ENCODE data around the gene TP53I13. TPM values are rescaled to one million over a fixed set of nuclear protein-coding genes. Genes with fewer than 3 reads are reported as not detected.
A peak's percentile ranks its signal among the peaks of the same experiment; 100 is the strongest.

Gene TP53I13
- polyA plus RNA-seq, 2 of the 4 experiments (the other 2 are of a cell fraction), result 27.5 to 57.8 TPM

- H3K27ac ChIP-seq, result no peak overlapping the region
- no peak for TF ChIP-seq NFE2L2 (conservative IDR thresholded peaks at IDR 0.05; ENCODE audit: low read length)
- no peak for TF ChIP-seq PHF8 (IDR thresholded peaks at IDR 0.05; ENCODE audit: borderline replicate concordance, low read depth)
- no peak for TF ChIP-seq ELK1 (IDR thresholded peaks at IDR 0.05; ENCODE audit: low read depth, low read length)
- no peak for TF ChIP-seq SMC3 (IDR thresholded peaks at IDR 0.05)
- no peak for TF ChIP-seq HDAC2 (IDR thresholded peaks at IDR 0.05)
- TF ChIP-seq ZC3H11A (IDR thresholded peaks at IDR 0.05), result no peak
- no peak for TF ChIP-seq EHMT2 (IDR thresholded peaks at IDR 0.05; ENCODE audit: low read depth)
- TF ChIP-seq HOXA7 (CRISPR knock-in tag; IDR thresholded peaks at IDR 0.05), result no peak
- no peak for TF ChIP-seq JUNB (IDR thresholded peaks at IDR 0.05)
- DNase-seq (ENCODE audit: low read depth in 1 of 2, low spot score in 1 of 2) (no peak), FAIRE-seq (no peak), ATAC-seq (no peak)
- no peaks in the 10 kb centered on the region for H3K9me3 ChIP-seq
- H3K4me2 ChIP-seq, result no peak overlapping the region
- no peak overlapping the region for H3K4me3 ChIP-seq
- H3K4me1 ChIP-seq, result peaks cover 20% of the 10 kb centered on the region
- ChIA-PET POLR2A (no interaction called here), CTCF (interaction anchor here (0.8 to 24.0 kb wide), 14 partner anchors 2 to 535 kb away, joined by 3 to 474 read pairs (median 27); partner anchors contain the start of genes ABHD15, ANKRD13B, CORO6 and TP53I13)
- 89% methylated on average over 14 of the region's 14 CpGs for WGBS (ENCODE audit: missing lambda C conversion rate)
These were observed 10.4 kb downstream of the TP53I13 start for GRCh38 chr17:29578626-29579485.

DNA sequence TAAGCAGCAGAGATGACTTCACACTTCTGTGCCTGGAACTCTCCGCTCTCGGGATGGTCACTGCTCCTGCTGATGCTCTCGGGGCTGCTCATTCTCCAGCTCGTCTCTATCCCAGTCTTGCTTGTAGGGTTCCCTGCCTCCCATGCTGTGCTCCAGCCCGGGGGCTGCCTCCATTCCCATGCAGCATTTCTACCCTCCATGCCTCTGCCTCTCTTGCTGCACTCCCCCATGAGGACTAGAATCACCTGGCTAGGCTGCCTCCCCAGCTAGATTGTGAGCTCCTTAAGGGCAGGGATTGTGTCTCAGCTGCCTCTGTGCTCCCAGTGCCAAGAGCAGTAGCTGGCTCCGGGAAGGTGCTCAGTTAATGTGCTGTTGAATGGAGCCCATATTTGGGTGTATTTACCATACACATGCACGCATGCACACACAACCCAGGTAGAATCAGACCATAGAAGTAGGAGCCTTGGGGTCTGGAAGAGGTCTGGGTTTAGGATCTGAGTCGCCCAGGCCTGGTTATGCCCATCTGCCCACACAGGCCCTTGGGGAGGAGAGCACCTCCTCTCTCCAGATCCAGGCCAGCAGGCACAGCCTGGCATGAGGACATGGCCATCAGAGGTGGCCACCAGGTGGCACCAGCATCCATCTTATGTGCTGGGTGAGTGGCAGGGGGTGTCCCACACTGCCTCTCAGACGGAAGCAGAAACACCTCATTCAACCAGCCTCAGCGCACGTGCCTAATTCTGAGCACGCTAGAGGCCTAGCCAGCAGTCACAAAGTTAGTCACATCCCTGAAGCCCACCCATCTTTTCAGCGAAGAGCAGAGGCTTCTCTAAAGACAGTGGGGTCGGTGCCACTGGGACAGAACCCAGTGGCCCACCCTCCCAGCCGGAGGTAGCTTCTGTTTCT, 11.6 kb downstream of the TP53I13 start:
- DNase-seq (ENCODE audit: low read depth in 1 of 2, low spot score in 1 of 2) (peak; percentile 91 to 99), FAIRE-seq (peak; percentile 99), ATAC-seq (peak; percentile 87 to 96)
- Histone ChIP-seq H3K4me2 (peak overlapping the region; percentile 9; the same call in 1 of the 3 replicates), H3K27ac (peak overlapping the region; percentile 41 to 72; a peak in 5 of 6 replicates), H3K9me3 (no peaks in the 10 kb centered on the region), H3K4me1 (peaks cover 26% of the 10 kb centered on the region), H3K4me3 (no peak overlapping the region)
- 51% methylated on average over 15 of the region's 15 CpGs for WGBS (ENCODE audit: missing lambda C conversion rate)
- POLR2A ChIA-PET, result interaction anchor here (0.7 to 2.6 kb wide), 4 partner anchors 11 to 525 kb away, joined by 3 to 12 read pairs (median 3); no protein-coding TSS in a partner anchor
- CTCF ChIA-PET, result interaction anchor here (0.6 to 24.0 kb wide), 31 partner anchors 1 to 1480 kb away, joined by 3 to 474 read pairs (median 4); partner anchors contain the start of genes ABHD15, ANKRD13B, CORO6 and NUFIP2
- no peak for TF ChIP-seq KDM1A (IDR thresholded peaks at IDR 0.05; ENCODE audit: low read depth)
- TF ChIP-seq HDAC2 (IDR thresholded peaks at IDR 0.05), result no peak
- TF ChIP-seq TP53 (CRISPR knock-in tag; IDR thresholded peaks at IDR 0.05), result no peak
- TF ChIP-seq REST (IDR thresholded peaks at IDR 0.05), result no peak
- peak; percentile 73; the same call in 1 of the 2 replicates for TF ChIP-seq PBX3 (IDR thresholded peaks at IDR 0.05)
- TF ChIP-seq CBX8 (IDR thresholded peaks at IDR 0.05), result no peak
- TF ChIP-seq FOSB (CRISPR knock-in tag; IDR thresholded peaks at IDR 0.05), result no peak
- TF ChIP-seq KDM5A (IDR thresholded peaks at IDR 0.05), result no peak
- TF ChIP-seq RARB (CRISPR knock-in tag; IDR thresholded peaks at IDR 0.05), result no peak
- TF ChIP-seq TFCP2L1 (CRISPR knock-in tag; IDR thresholded peaks at IDR 0.05), result no peak
- TF ChIP-seq SREBF2 (IDR thresholded peaks at IDR 0.05), result no peak
- no peak for TF ChIP-seq ESRRA (IDR thresholded peaks at IDR 0.05; ENCODE audit: borderline replicate concordance, low read length)
- no peak for TF ChIP-seq RCOR1 (IDR thresholded peaks at IDR 0.05; ENCODE audit: low read depth, low read length)
- TF ChIP-seq RNF2 (IDR thresholded peaks at IDR 0.05; ENCODE audit: borderline replicate concordance, low read depth), result no peak
- no peak for TF ChIP-seq POLR2AphosphoS2 (conservative IDR thresholded peaks at IDR 0.05; ENCODE audit: low read length)
- TF ChIP-seq, protein P1, sequence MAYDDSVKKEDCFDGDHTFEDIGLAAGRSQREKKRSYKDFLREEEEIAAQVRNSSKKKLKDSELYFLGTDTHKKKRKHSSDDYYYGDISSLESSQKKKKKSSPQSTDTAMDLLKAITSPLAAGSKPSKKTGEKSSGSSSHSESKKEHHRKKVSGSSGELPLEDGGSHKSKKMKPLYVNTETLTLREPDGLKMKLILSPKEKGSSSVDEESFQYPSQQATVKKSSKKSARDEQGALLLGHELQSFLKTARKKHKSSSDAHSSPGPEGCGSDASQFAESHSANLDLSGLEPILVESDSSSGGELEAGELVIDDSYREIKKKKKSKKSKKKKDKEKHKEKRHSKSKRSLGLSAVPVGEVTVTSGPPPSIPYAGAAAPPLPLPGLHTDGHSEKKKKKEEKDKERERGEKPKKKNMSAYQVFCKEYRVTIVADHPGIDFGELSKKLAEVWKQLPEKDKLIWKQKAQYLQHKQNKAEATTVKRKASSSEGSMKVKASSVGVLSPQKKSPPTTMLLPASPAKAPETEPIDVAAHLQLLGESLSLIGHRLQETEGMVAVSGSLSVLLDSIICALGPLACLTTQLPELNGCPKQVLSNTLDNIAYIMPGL (CRISPR knock-in tag; IDR thresholded peaks at IDR 0.05; ENCODE audit: borderline replicate concordance), result no peak
- 0 out of 2 replicates have a peak, but pooled peaks have one; percentile 65 for TF ChIP-seq HEYL (CRISPR knock-in tag; IDR thresholded peaks at IDR 0.05)
- 0 out of 2 replicates have a peak, but pooled peaks have one; percentile 2 for TF ChIP-seq NFE2L2 (conservative IDR thresholded peaks at IDR 0.05; ENCODE audit: low read length)
- 0 out of 2 replicates have a peak, but pooled peaks have one; percentile 20 for TF ChIP-seq RFX5 (IDR thresholded peaks at IDR 0.05)
- TF ChIP-seq BHLHE40 (IDR thresholded peaks at IDR 0.05; ENCODE audit: low read depth, low read length), result peak; percentile 90

Data from A549 (cell line).